ENCODE data around the gene CHAD. TPM values are rescaled to one million over a fixed set of nuclear protein-coding genes. Genes with fewer than 3 reads are reported as not detected.
A peak's percentile ranks its signal among the peaks of the same experiment; 100 is the strongest.

CHAD gene
- total RNA-seq, 1 experiment from 2014 or later: 0.57 TPM

DNA sequence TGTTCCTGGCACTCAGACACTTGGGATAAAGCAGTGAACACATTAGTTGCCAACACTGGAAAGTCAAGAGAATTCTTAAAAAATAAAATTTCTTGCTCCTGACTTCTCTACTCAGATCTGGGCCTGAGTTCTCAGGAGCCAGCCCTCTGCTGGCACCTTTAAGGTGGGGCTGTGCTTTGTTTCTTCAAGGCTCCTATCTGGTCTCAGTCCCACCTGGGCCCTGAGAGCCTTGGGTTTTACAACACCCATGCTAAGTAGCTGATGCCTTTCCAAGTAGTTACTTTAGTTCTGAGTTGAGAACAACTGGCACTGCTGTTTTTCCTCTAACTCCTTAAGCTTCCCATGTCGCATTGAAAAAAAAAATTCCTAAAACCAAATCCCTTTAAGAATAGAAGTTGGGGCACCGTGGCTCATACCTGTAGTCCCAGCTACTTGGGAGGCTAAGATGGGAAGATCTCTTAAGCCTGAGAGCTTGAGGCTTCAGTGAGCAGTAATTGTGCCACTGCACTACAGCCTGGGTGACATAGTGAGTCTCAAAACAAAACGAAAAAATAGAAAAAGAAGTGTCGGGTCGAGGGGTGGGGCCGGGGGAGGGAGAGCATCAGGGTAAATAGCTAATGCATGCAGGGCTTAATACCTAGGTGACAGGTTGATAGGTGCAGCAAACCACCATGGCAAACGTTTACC lies 16.6 kb downstream of the CHAD start:
- TF ChIP-seq, protein P1, sequence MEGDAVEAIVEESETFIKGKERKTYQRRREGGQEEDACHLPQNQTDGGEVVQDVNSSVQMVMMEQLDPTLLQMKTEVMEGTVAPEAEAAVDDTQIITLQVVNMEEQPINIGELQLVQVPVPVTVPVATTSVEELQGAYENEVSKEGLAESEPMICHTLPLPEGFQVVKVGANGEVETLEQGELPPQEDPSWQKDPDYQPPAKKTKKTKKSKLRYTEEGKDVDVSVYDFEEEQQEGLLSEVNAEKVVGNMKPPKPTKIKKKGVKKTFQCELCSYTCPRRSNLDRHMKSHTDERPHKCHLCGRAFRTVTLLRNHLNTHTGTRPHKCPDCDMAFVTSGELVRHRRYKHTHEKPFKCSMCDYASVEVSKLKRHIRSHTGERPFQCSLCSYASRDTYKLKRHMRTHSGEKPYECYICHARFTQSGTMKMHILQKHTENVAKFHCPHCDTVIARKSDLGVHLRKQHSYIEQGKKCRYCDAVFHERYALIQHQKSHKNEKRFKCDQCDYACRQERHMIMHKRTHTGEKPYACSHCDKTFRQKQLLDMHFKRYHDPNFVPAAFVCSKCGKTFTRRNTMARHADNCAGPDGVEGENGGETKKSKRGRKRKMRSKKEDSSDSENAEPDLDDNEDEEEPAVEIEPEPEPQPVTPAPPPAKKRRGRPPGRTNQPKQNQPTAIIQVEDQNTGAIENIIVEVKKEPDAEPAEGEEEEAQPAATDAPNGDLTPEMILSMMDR (conservative IDR thresholded peaks at IDR 0.05): peak; percentile 29; the same call in 1 of the 3 replicates
- no peaks in the 10 kb centered on the region for H4K20me1 ChIP-seq (ENCODE audit: control insufficient read depth, insufficient read depth, insufficient read length)
- no CpG with 5 or more reads among the region's 7 CpGs for WGBS (ENCODE audit: extremely low coverage, insufficient read length, low lambda C conversion rate)
- Mint-ChIP-seq H3K36me3 (ENCODE audit: insufficient read depth in 1 of 3, low read depth in 3 of 3) (no peaks in the 10 kb centered on the region), H3K27me3 (ENCODE audit: low read depth) (no peaks in the 10 kb centered on the region; the same call in 1 of the 2 replicates), H3K27ac (no peak overlapping the region), H3K9me3 (no peaks in the 10 kb centered on the region), H3K4me3 (no peak overlapping the region), H3K4me1 (no peaks in the 10 kb centered on the region)
- H2BK20ac ChIP-seq (ENCODE audit: low read depth, low read length, poor library complexity, severe bottlenecking): no peak overlapping the region
- H2BK12ac ChIP-seq (ENCODE audit: insufficient read length, low read depth, low read length): no peak overlapping the region
- H2BK5ac ChIP-seq (ENCODE audit: insufficient read length, low read length): no peak overlapping the region
- no peak overlapping the region for H4K91ac ChIP-seq (ENCODE audit: insufficient read length, low read depth, low read length)
- H2BK120ac ChIP-seq (ENCODE audit: low read depth, low read length, poor library complexity, severe bottlenecking): no peak overlapping the region
- no peak overlapping the region for H3K23ac ChIP-seq (ENCODE audit: insufficient read length, low read depth, low read length)
- H3K79me1 ChIP-seq (ENCODE audit: insufficient read depth, low read depth, low read length, poor library complexity, severe bottlenecking): no peaks in the 10 kb centered on the region
- no peak overlapping the region for H4K8ac ChIP-seq (replicated peaks; ENCODE audit: insufficient read length, low read depth, low read length)
- H4K5ac ChIP-seq (ENCODE audit: insufficient read length, low read depth, low read length): no peak overlapping the region
- no peaks in the 10 kb centered on the region for H3K4me1 ChIP-seq (ENCODE audit: insufficient read depth, low read length)
- no peaks in the 10 kb centered on the region for H3K27me3 ChIP-seq (ENCODE audit: insufficient read depth, low read length)
- no peaks in the 10 kb centered on the region for H3K79me2 ChIP-seq (ENCODE audit: insufficient read depth, low read length)
- no peak overlapping the region for H2AK5ac ChIP-seq (ENCODE audit: insufficient read length, low read length)
- H3K18ac ChIP-seq (ENCODE audit: insufficient read length, low read depth, low read length): no peak overlapping the region
- no peak overlapping the region for H3K4ac ChIP-seq (ENCODE audit: low read depth, low read length)
- no peak overlapping the region for H3K14ac ChIP-seq (ENCODE audit: insufficient read depth, low read length)
- H3K9ac ChIP-seq (ENCODE audit: extremely low read depth, insufficient read length, low read length): no peak overlapping the region
- no peaks in the 10 kb centered on the region for H3K9me3 ChIP-seq (ENCODE audit: control insufficient read depth, low read depth, low read length)
- H2AFZ ChIP-seq (ENCODE audit: low read length): no peak overlapping the region
- H3K27ac ChIP-seq (ENCODE audit: insufficient read length, low read depth, low read length): no peak overlapping the region
- no peak overlapping the region for H3K4me2 ChIP-seq (ENCODE audit: insufficient read depth, insufficient read length, low read length)
- H2BK15ac ChIP-seq (ENCODE audit: low read depth, low read length): no peak overlapping the region
- no peak overlapping the region for H3K56ac ChIP-seq (ENCODE audit: insufficient read length, low read depth, low read length)
- no peak for DNase-seq
- no peak overlapping the region for H3T11ph ChIP-seq (ENCODE audit: low read length)
- no peaks in the 10 kb centered on the region for H3K23me2 ChIP-seq (ENCODE audit: insufficient read length, low read depth, low read length, poor library complexity, severe bottlenecking)

All from H9 (cell line).